Panc1 (cell line): ENCODE results near the gene AMIGO3. TPM values are rescaled to one million over a fixed set of nuclear protein-coding genes. Genes with fewer than 3 reads are reported as not detected.

Experiments used
- ATAC-seq: fragments of 200-7000 bp; cut with Tn5 transposase; 2 replicates; pipeline ENCODE4 v1.9.1; 2020; ENCODE audit warnings: mild to moderate bottlenecking, moderate library complexity
- BruUV-seq: library from RNA; stranded (reverse); fragments of 400-500 nt; replicated peaks from 2 replicates; lab custom pipeline; 2021; lab: Mats Ljungman, UMichigan
- CTCF ChIA-PET: fragments of 300-600 bp; sonication (Branson Sonifier 250); formaldehyde crosslinking; loops from one replicate; lab custom pipeline; 2022; ENCODE audit warnings: antibody characterized with exemption; lab: Charles Lee
- POLR2A ChIA-PET: fragments of 300-600 bp; sonication (Branson Sonifier 250); formaldehyde crosslinking; loops from one replicate; lab custom pipeline; 2022; ENCODE audit warnings: antibody characterized with exemption; lab: Charles Lee
- DNase-seq: peaks from one replicate; pipeline ENCODE4 v3.0.0-alpha.2; 2010; ENCODE audit warnings: low read depth, low spot score
- H3K27ac ChIP-seq: 2 replicates; pipeline ENCODE4 v1.5.1; 2011; ENCODE audit warnings: mild to moderate bottlenecking, low read length, inconsistent platforms
- H3K27me3 ChIP-seq: fragments of 200-500 bp; sonication (Bioruptor generic); 2 replicates; pipeline ENCODE4 v1.6.0; 2014; ENCODE audit warnings: low read length, inconsistent platforms; ENCODE audit not compliant: control insufficient read depth, insufficient read depth
- H3K36me3 ChIP-seq: fragments of 200-500 bp; sonication (Bioruptor generic); 2 replicates; pipeline ENCODE4 v1.5.1; 2014; ENCODE audit warnings: inconsistent platforms, mild to moderate bottlenecking, low read length, moderate library complexity; ENCODE audit not compliant: control insufficient read depth, insufficient read depth
- H3K4me1 ChIP-seq: 2 replicates; pipeline ENCODE4 v1.5.1; 2011; ENCODE audit warnings: inconsistent platforms, mild to moderate bottlenecking, low read length, moderate library complexity; ENCODE audit not compliant: control insufficient read depth, insufficient read depth
- H3K4me3 ChIP-seq, 2 experiments: 2 replicates each; pipeline ENCODE4 v1.5.1; 2011 to 2012; ENCODE audit warnings: low read depth in 2 of 2, low read length in 2 of 2, mild to moderate bottlenecking in 2 of 2, inconsistent platforms in 1 of 2, moderate library complexity in 1 of 2
- H3K9me3 ChIP-seq: fragments of 200-500 bp; sonication (Bioruptor generic); 2 replicates; pipeline ENCODE4 v1.5.1; 2014; ENCODE audit warnings: low read depth, mild to moderate bottlenecking, inconsistent platforms, low read length, moderate library complexity; ENCODE audit not compliant: control insufficient read depth, insufficient read depth
- POLR2AphosphoS5 ChIP-seq: IDR thresholded peaks from 2 replicates; pipeline ENCODE4 v1.6.1; 2012; ENCODE audit warnings: mild to moderate bottlenecking, low read depth, low read length, moderate library complexity
- SIN3A ChIP-seq: IDR thresholded peaks from 2 replicates; pipeline ENCODE4 v1.6.1; 2012; ENCODE audit warnings: low read depth, mild to moderate bottlenecking, low read length, moderate library complexity, borderline replicate concordance; ENCODE audit not compliant: insufficient read depth
- TCF7L2 ChIP-seq: IDR thresholded peaks from 2 replicates; pipeline ENCODE4 v1.6.1; 2011; ENCODE audit warnings: mild to moderate bottlenecking, low read depth, low read length, inconsistent platforms
- in situ Hi-C: cut with HindIII; loops from 2 replicates; pipeline ENCODE4 v1.10.0; 2016; ENCODE audit warnings: low sequenced_read_pairs, low pct_unique_long_range_greater_than_20kb
- intact Hi-C: fragments of 100-400 bp; cut with micrococcal nuclease; formaldehyde crosslinking; loops from one replicate; pipeline ENCODE4 v1.10.0; 2022; ENCODE audit not compliant: unreplicated experiment
- total RNA-seq: library from RNA; stranded (reverse); gene quantifications from one replicate; pipeline ENCODE4 v1.2.1, GENCODE V29; 2021; ENCODE audit not compliant: unreplicated experiment
- TF ChIP-seq, protein P1 (sequence below), 2 experiments: IDR thresholded peaks; 2 replicates each; pipeline ENCODE4 v1.6.1; 2011 to 2012; ENCODE audit warnings: low read depth in 2 of 2, control low read depth in 1 of 2, low read length in 1 of 2, mild to moderate bottlenecking in 1 of 2, moderate library complexity in 1 of 2; ENCODE audit not compliant: insufficient read depth in 1 of 2
- TF ChIP-seq, protein P2 (sequence below): fragments of 450-650 bp; IDR thresholded peaks from 2 replicates; pipeline ENCODE4 v1.5.1; 2017; ENCODE audit warnings: mild to moderate bottlenecking

The AMIGO3 gene
- total RNA-seq, 1 experiment from 2014 or later, result 0.72 TPM

DNA sequence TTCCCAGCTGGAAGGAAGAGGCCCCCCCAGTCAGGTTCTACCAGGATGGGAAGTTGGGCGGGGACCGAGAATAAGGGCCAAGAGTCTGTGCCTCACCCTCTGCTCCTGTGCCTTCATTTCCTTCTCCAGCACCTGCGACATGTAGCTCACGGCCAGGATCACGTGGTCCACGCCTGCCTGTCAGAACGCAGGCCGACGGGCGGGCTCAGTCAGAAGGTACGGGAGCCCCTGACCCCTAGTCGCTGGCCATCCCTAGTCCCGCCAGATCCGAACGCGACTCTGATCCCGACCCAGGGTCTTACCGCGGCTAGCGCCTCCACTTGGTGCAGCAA, 3.8 kb upstream of the AMIGO3 start:
- intact Hi-C loops, result no loop called here
- Histone ChIP-seq H3K9me3 (no peaks in the 10 kb centered on the region), H3K27ac (peak overlapping the region; percentile 82), H3K4me3 (peak overlapping the region; percentile 72 to 89), H3K4me1 (peaks cover 16% of the 10 kb centered on the region), H3K27me3 (no peaks in the 10 kb centered on the region), H3K36me3 (peaks cover 3% of the 10 kb centered on the region)
- no TSS peak for BruUV-seq
- in situ Hi-C loops, result no loop called here
- POLR2A ChIA-PET, result no interaction called here
- DNase-seq, result no peak
- ATAC-seq, result peak; percentile 18; the same call in 1 of the 2 replicates
- TF ChIP-seq TCF7L2 (no peak), POLR2AphosphoS5 (no peak), SIN3A (no peak; the same call in 1 of the 2 replicates)
- TF ChIP-seq, protein P1, sequence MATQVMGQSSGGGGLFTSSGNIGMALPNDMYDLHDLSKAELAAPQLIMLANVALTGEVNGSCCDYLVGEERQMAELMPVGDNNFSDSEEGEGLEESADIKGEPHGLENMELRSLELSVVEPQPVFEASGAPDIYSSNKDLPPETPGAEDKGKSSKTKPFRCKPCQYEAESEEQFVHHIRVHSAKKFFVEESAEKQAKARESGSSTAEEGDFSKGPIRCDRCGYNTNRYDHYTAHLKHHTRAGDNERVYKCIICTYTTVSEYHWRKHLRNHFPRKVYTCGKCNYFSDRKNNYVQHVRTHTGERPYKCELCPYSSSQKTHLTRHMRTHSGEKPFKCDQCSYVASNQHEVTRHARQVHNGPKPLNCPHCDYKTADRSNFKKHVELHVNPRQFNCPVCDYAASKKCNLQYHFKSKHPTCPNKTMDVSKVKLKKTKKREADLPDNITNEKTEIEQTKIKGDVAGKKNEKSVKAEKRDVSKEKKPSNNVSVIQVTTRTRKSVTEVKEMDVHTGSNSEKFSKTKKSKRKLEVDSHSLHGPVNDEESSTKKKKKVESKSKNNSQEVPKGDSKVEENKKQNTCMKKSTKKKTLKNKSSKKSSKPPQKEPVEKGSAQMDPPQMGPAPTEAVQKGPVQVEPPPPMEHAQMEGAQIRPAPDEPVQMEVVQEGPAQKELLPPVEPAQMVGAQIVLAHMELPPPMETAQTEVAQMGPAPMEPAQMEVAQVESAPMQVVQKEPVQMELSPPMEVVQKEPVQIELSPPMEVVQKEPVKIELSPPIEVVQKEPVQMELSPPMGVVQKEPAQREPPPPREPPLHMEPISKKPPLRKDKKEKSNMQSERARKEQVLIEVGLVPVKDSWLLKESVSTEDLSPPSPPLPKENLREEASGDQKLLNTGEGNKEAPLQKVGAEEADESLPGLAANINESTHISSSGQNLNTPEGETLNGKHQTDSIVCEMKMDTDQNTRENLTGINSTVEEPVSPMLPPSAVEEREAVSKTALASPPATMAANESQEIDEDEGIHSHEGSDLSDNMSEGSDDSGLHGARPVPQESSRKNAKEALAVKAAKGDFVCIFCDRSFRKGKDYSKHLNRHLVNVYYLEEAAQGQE (IDR thresholded peaks at IDR 0.05; ENCODE audit: insufficient read depth in 1 of 2, low read depth in 2 of 2, low read length in 1 of 2), result no peak
- TF ChIP-seq, protein P2, sequence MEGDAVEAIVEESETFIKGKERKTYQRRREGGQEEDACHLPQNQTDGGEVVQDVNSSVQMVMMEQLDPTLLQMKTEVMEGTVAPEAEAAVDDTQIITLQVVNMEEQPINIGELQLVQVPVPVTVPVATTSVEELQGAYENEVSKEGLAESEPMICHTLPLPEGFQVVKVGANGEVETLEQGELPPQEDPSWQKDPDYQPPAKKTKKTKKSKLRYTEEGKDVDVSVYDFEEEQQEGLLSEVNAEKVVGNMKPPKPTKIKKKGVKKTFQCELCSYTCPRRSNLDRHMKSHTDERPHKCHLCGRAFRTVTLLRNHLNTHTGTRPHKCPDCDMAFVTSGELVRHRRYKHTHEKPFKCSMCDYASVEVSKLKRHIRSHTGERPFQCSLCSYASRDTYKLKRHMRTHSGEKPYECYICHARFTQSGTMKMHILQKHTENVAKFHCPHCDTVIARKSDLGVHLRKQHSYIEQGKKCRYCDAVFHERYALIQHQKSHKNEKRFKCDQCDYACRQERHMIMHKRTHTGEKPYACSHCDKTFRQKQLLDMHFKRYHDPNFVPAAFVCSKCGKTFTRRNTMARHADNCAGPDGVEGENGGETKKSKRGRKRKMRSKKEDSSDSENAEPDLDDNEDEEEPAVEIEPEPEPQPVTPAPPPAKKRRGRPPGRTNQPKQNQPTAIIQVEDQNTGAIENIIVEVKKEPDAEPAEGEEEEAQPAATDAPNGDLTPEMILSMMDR, result no peak
- CTCF ChIA-PET, result interaction anchor here (0.6 to 0.7 kb wide), 2 partner anchors 26 to 118 kb away, joined by 3 to 6 read pairs; no protein-coding TSS in a partner anchor

DNA sequence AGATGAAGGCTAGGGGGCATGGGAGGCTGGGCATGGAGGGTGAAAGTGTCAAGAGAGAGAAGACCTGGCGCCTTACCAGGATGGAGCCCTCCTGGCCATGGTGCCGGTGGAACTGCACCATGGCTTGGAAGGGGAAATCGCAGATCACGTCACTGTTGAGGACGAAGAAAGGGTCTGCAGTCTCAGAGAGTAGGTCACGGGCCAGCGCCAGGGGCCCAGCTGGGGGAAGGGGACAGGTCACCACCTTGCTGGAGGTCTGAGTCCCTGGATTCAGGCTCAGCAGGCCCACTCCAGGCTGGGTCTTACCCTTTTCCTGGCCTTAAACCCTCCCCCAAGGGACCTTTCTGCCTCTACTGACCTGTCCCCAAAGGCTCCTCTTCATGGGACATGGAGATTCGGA, 3.4 kb upstream of the AMIGO3 start:
- no TSS peak for BruUV-seq
- Histone ChIP-seq H3K9me3 (no peaks in the 10 kb centered on the region), H3K27me3 (no peaks in the 10 kb centered on the region), H3K27ac (peak overlapping the region; percentile 82), H3K4me3 (peak overlapping the region; percentile 72 to 89), H3K4me1 (peaks cover 16% of the 10 kb centered on the region), H3K36me3 (peaks cover 3% of the 10 kb centered on the region)
- intact Hi-C loops, result no loop called here
- ChIA-PET POLR2A (no interaction called here), CTCF (interaction anchor here (0.7 kb wide), 1 partner anchor 25 kb away, joined by 6 read pairs; no protein-coding TSS in a partner anchor)
- TF ChIP-seq POLR2AphosphoS5, result no peak
- no peak for ATAC-seq
- in situ Hi-C loops, result no loop called here
- DNase-seq, result no peak

DNA sequence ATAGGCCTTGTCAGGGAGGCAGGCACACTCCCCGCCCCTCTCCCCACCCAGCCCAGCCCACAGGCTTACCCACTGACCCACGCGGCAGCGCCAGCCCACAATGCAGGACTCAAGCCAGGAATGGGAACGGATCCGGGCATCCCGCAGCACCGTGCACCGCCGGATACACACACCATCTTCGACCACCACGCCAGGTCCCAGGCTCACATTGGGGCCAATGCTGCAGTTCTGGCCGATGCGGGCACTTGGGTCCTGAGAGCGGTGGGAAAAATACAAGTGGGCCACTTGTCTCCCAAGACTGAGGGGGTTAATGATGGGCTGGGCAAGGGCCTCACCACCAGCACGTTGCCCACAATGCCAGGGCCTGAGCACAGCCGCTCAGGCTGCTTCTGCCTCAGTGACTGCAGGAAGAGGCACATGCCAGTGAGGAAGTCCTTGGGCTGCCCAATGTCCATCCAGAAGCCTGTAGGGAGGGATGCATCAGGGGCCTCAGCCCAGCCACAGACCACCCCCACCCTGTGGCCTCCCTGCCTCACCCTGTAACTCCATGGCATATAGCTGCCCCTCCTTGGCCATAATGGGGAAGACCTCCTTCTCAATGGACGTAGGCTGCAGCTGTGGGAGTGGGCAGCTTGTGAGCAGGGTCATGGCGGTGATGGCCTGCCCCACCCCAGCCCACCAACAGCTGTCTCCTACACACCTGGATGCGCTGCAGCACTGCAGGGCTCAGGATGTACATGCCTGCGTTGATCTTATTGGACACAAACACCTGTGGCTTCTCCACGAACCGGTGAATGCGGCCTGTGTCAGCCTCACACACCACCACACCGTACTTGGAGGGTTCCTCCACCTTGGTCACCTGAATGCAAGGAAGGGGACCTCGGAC, 2.7 kb upstream of the AMIGO3 start:
- ChIA-PET POLR2A (no interaction called here), CTCF (no interaction called here)
- intact Hi-C loops (no loop called here), in situ Hi-C loops (no loop called here)
- no peaks in the 10 kb centered on the region for H3K27me3 ChIP-seq
- peaks cover 3% of the 10 kb centered on the region for H3K36me3 ChIP-seq
- peak overlapping the region; percentile 72 to 89; a peak in 3 of 4 replicates for H3K4me3 ChIP-seq
- no peak overlapping the region for H3K27ac ChIP-seq
- TF ChIP-seq, protein P2, result no peak
- TF ChIP-seq POLR2AphosphoS5, result 0 out of 2 replicates have a peak, but pooled peaks have one; percentile 24
- no TSS peak for BruUV-seq
- ATAC-seq (no peak), DNase-seq (no peak)
- H3K9me3 ChIP-seq, result no peaks in the 10 kb centered on the region
- H3K4me1 ChIP-seq, result peaks cover 16% of the 10 kb centered on the region
